DOHH2 (cell line): ENCODE measurements around the gene BAIAP2.

Source experiments
- H3F3A ChIP-seq: fragments of 200-600 bp; sonication (generic), shearing (Covaris generic); 2 replicates; pipeline ENCODE4 v1.6.0; 2016; ENCODE audit warnings: antibody characterized with exemption, mild to moderate bottlenecking; ENCODE audit not compliant: control insufficient read depth, insufficient read depth
- H3K27ac ChIP-seq: fragments of 200-600 bp; sonication (generic); 2 replicates; pipeline ENCODE4 v1.5.1; 2014; ENCODE audit warnings: low read depth, mild to moderate bottlenecking, low read length, moderate library complexity
- H3K27me3 ChIP-seq: fragments of 200-600 bp; sonication (generic); 2 replicates; pipeline ENCODE4 v1.6.1; 2014; ENCODE audit warnings: mild to moderate bottlenecking, low read length, mixed read lengths; ENCODE audit not compliant: control insufficient read depth
- H3K36me3 ChIP-seq: fragments of 200-600 bp; sonication (generic); 2 replicates; pipeline ENCODE4 v1.6.1; 2014; ENCODE audit warnings: mild to moderate bottlenecking, low read length, moderate library complexity, mixed read lengths; ENCODE audit not compliant: control insufficient read depth
- H3K4me1 ChIP-seq: fragments of 200-600 bp; sonication (generic); 2 replicates; pipeline ENCODE4 v1.6.1; 2014; ENCODE audit warnings: mild to moderate bottlenecking, low read length, mixed read lengths; ENCODE audit not compliant: control insufficient read depth
- H3K4me2 ChIP-seq: fragments of 200-600 bp; sonication (generic); 2 replicates; pipeline ENCODE4 v1.6.0; 2014; ENCODE audit warnings: mild to moderate bottlenecking, low read length, moderate library complexity
- H3K4me3 ChIP-seq: fragments of 200-600 bp; sonication (generic); 2 replicates; pipeline ENCODE4 v1.5.1; 2014; ENCODE audit warnings: mild to moderate bottlenecking, low read length, mixed read lengths
- H3K79me2 ChIP-seq: fragments of 200-600 bp; sonication (generic); 2 replicates; pipeline ENCODE4 v1.6.1; 2014; ENCODE audit warnings: mild to moderate bottlenecking, low read length, mixed read lengths; ENCODE audit not compliant: control insufficient read depth
- H3K9me2 ChIP-seq: fragments of 200-600 bp; sonication (generic); replicated peaks from 2 replicates; pipeline ENCODE4 v1.6.1; 2014; ENCODE audit warnings: mild to moderate bottlenecking, low read length, mixed read lengths; ENCODE audit not compliant: control insufficient read depth
- H3K9me3 ChIP-seq: fragments of 200-600 bp; sonication (generic); 2 replicates; pipeline ENCODE4 v1.6.1; 2014; ENCODE audit warnings: antibody characterized with exemption, low read length, mixed read lengths; ENCODE audit not compliant: control insufficient read depth, insufficient read depth
- H4K20me1 ChIP-seq: fragments of 200-600 bp; sonication (generic); 2 replicates; pipeline ENCODE4 v1.6.0; 2014; ENCODE audit warnings: low read depth, mild to moderate bottlenecking, antibody characterized with exemption, low read length, moderate library complexity; ENCODE audit not compliant: control insufficient read depth, insufficient read depth
- EZH2phosphoT487 ChIP-seq: fragments of 200-600 bp; sonication (generic); IDR thresholded peaks from 2 replicates; pipeline ENCODE4 v1.6.1; 2017; ENCODE audit warnings: borderline replicate concordance, mild to moderate bottlenecking, antibody characterized with exemption, low read length, moderate library complexity, mixed read lengths
- TF ChIP-seq, protein P1 (sequence below): fragments of 200-600 bp; sonication (generic); IDR thresholded peaks from one replicate; pipeline ENCODE4 v1.5.1; 2014; ENCODE audit warnings: antibody characterized with exemption, mild to moderate bottlenecking, low read depth, low read length; ENCODE audit not compliant: poor library complexity, severe bottlenecking

Gene BAIAP2

DNA sequence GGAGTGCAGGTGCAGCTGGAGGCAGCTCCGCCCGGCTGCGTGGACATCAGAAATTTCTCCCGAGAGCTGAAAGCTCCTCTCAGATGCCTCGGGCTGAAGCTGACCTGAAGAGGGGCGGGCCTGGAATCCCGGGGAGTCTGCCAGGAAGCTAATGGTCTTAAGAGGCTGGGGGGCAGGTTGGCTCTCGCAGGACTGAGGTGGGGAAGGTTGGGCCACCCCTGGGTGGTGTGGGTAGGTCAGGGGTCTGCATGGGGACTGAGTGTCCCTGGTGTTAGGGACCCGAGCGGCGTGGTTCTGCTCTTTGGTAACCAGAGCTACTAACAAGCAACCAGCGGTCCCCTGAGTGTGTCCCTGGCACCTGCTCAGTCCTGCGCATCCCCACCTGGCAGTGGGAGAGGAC is 39.8 kb upstream of the BAIAP2 start:
- no peaks in the 10 kb centered on the region for H3K9me3 ChIP-seq
- H3K79me2 ChIP-seq, result peaks cover 15% of the 10 kb centered on the region
- no peak overlapping the region for H3K4me3 ChIP-seq
- H3K36me3 ChIP-seq, result peaks cover 16% of the 10 kb centered on the region
- H3K27ac ChIP-seq, result no peak overlapping the region
- H3K27me3 ChIP-seq, result peaks cover 1% of the 10 kb centered on the region; the same call in 1 of the 2 replicates
- peaks cover 15% of the 10 kb centered on the region for H3K4me1 ChIP-seq
- H3K9me2 ChIP-seq, result no peaks in the 10 kb centered on the region
- H3K4me2 ChIP-seq, result no peak overlapping the region
- TF ChIP-seq, protein P1, sequence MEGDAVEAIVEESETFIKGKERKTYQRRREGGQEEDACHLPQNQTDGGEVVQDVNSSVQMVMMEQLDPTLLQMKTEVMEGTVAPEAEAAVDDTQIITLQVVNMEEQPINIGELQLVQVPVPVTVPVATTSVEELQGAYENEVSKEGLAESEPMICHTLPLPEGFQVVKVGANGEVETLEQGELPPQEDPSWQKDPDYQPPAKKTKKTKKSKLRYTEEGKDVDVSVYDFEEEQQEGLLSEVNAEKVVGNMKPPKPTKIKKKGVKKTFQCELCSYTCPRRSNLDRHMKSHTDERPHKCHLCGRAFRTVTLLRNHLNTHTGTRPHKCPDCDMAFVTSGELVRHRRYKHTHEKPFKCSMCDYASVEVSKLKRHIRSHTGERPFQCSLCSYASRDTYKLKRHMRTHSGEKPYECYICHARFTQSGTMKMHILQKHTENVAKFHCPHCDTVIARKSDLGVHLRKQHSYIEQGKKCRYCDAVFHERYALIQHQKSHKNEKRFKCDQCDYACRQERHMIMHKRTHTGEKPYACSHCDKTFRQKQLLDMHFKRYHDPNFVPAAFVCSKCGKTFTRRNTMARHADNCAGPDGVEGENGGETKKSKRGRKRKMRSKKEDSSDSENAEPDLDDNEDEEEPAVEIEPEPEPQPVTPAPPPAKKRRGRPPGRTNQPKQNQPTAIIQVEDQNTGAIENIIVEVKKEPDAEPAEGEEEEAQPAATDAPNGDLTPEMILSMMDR, result no peak
- TF ChIP-seq EZH2phosphoT487, result no peak
- H3F3A ChIP-seq, result no peaks in the 10 kb centered on the region
- no peaks in the 10 kb centered on the region for H4K20me1 ChIP-seq

DNA sequence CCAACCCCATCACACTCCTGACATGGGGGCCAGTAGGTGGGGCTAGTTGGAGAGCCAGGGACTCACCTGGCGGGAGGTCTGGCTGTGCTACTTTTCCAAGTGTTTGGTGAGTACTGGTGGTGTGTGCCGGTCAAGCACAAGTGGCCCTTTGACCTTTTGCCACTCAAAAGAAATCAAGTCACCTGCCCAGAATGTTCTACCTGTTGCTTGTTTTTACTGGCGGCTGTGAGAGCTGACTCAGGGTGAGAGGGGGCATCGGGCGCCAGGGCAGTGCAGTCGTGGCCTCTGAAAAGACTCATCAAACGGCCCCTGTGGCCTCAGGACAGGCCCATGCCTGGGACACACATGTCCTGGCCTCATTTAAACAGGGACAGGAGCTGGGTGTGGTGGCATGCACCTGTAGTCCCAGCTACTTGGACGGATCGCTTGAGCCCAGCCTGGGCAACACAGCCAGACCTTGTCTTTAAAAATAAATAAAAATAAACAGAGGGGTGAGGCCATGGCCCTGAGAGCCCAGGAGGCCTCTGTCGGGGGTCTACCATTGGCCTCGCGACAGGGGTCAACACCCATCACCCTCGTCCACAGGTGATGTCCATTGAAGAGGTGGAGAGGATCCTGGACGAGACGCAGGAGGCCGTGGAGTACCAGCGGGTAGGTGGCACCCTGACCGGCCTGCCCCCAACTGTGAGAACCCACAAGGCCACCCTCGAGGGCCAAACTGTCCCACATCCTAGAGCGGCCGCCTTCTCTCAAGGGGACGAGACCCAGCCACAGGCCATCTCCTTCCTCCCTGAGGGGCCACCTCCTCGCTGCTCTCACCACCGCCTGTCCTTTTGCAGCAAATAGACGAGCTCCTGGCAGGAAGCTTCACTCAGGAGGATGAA is 38.3 kb upstream of the BAIAP2 start:
- Histone ChIP-seq H3F3A (no peaks in the 10 kb centered on the region), H3K4me2 (no peak overlapping the region), H3K9me3 (no peaks in the 10 kb centered on the region), H4K20me1 (no peaks in the 10 kb centered on the region), H3K9me2 (no peaks in the 10 kb centered on the region), H3K4me3 (no peak overlapping the region), H3K27me3 (no peaks in the 10 kb centered on the region), H3K36me3 (peaks cover 16% of the 10 kb centered on the region), H3K4me1 (peaks cover 11% of the 10 kb centered on the region), H3K79me2 (peaks cover 15% of the 10 kb centered on the region), H3K27ac (no peak overlapping the region)
- TF ChIP-seq, protein P1, result no peak
- no peak for TF ChIP-seq EZH2phosphoT487

DNA sequence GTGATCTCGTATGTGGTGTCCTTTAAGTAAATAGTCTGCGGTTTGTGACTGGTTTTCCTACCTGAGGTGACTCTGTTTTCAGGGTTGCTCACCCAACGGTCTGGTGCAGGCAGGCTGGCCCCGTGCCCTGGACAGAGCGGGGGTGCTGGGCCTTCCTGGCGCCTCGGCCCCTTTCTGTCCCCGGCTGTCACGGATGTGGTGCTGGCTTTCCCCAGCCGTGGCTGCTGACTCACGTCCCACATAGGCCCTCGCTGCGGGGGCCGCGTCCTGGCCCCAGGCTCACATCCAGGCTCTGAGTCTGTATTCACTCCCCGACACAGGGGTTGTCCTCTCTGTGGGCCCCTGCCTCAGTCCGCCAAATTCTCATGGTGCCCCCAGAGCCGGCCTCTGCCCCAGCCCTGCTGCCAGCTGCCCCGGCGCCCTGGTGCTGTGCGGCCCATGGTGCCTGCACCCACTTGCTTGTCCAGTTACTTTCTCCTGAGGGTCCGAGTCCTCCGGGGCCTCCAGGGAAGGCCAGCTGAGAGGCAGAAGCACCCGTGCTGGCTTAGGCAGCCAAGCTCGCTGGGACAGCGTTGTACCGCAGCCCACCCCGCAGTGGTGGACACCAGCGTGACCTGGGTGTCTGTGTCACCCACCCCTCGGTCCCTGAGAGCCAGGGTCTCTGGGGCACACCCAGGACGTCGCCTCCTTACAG is 37.4 kb upstream of the BAIAP2 start:
- H3K27ac ChIP-seq, result no peak overlapping the region
- no peaks in the 10 kb centered on the region for H4K20me1 ChIP-seq
- no peak overlapping the region for H3K4me3 ChIP-seq
- peaks cover 9% of the 10 kb centered on the region for H3K79me2 ChIP-seq
- no peaks in the 10 kb centered on the region for H3F3A ChIP-seq
- H3K36me3 ChIP-seq, result peaks cover 16% of the 10 kb centered on the region
- no peaks in the 10 kb centered on the region for H3K9me3 ChIP-seq
- no peaks in the 10 kb centered on the region for H3K27me3 ChIP-seq
- no peaks in the 10 kb centered on the region for H3K9me2 ChIP-seq
- H3K4me2 ChIP-seq, result no peak overlapping the region
- TF ChIP-seq EZH2phosphoT487, result no peak
- TF ChIP-seq, protein P1, result no peak
- H3K4me1 ChIP-seq, result peaks cover 9% of the 10 kb centered on the region
